ENCODE results near the gene SVIL.

DNA sequence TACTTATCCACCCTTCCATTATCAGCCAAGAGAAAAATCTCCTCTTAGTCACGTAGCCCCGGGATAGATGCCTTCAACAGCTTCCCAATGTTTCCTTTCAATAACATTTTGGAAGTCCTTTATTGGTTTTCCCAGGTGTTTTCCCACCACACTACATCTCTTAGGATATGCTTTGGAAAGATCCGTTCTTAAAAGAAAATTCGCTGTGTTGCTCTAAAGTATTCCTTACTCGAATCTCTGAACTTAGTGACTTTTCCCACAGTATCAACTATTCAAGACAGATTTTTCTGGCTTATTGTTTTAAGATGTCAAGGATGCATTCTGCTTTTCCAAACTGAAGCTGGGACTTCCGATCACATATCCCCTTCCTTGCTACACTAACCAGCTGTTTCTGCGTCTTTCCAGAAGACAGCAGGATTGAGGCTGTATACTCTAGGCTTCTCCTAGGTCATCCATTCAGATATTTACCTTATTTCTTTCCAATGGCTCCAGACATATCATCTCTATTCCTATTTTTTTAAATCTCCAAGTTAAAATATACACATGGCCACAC, 36.5 kb upstream of the SVIL start:
- no peak for TF ChIP-seq POLR2A (IDR thresholded peaks at IDR 0.05)
- TF ChIP-seq, protein P1, sequence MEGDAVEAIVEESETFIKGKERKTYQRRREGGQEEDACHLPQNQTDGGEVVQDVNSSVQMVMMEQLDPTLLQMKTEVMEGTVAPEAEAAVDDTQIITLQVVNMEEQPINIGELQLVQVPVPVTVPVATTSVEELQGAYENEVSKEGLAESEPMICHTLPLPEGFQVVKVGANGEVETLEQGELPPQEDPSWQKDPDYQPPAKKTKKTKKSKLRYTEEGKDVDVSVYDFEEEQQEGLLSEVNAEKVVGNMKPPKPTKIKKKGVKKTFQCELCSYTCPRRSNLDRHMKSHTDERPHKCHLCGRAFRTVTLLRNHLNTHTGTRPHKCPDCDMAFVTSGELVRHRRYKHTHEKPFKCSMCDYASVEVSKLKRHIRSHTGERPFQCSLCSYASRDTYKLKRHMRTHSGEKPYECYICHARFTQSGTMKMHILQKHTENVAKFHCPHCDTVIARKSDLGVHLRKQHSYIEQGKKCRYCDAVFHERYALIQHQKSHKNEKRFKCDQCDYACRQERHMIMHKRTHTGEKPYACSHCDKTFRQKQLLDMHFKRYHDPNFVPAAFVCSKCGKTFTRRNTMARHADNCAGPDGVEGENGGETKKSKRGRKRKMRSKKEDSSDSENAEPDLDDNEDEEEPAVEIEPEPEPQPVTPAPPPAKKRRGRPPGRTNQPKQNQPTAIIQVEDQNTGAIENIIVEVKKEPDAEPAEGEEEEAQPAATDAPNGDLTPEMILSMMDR (IDR thresholded peaks at IDR 0.05 in 8 of 11, conservative IDR thresholded peaks at IDR 0.05 in 3 of 11) = no peak

All from spleen (tissue), 7 donors.